ENCODE results near the gene KRTAP10-12. TPM values are rescaled to one million over a fixed set of nuclear protein-coding genes. Genes with fewer than 3 reads are reported as not detected.

The KRTAP10-12 gene
- total and polyA plus RNA-seq, 10 of the 15 experiments (the other 5 are each of a cell fraction or from before 2014, with no cell fraction given), result not detected

- Histone ChIP-seq H3K27ac (ENCODE audit: control insufficient read depth, insufficient read depth) (no peak within 1 kb of the TSS), H3K4me2 (ENCODE audit: control insufficient read depth, insufficient read depth) (no peak within 1 kb of the TSS), H3K9ac (ENCODE audit: control insufficient read depth, insufficient read depth, low read length) (no peak within 1 kb of the TSS), H3K9me3 (replicated peaks; ENCODE audit: control insufficient read depth, insufficient read depth, low read length) (no peaks in the 10 kb centered on the region), H3K4me1 (ENCODE audit: control insufficient read depth, insufficient read depth, low read length) (no peaks in the 10 kb centered on the region; the same call in 1 of the 2 replicates), H3K79me2 (ENCODE audit: control insufficient read depth, insufficient read depth, low read length) (no peaks in the 10 kb centered on the region), H2AFZ (ENCODE audit: control insufficient read depth, low read depth, low read length) (no peak within 1 kb of the TSS), H3K4me3 (no peak within 1 kb of the TSS), H4K20me1 (ENCODE audit: control insufficient read depth, insufficient read depth) (no peaks in the 10 kb centered on the region), H3K36me3 (ENCODE audit: control insufficient read depth in 2 of 2, insufficient read depth in 2 of 2, low read length in 1 of 2) (no peaks in the 10 kb centered on the region), H3K27me3 (replicated peaks in 1 of 2; ENCODE audit: control insufficient read depth in 2 of 2, insufficient read depth in 2 of 2, low read length in 1 of 2) (peaks cover 0 to 1% of the 10 kb centered on the region in 2 experiments; a peak in 2 of 4 replicates)
- ATAC-seq, result no peak
- RAD21 ChIA-PET (ENCODE audit: unreplicated experiment), result no interaction called here
- no peak for DNase-seq (ENCODE audit: low read depth, low spot score)
- in situ Hi-C loops (cut with MboI) (no loop called here), intact Hi-C loops (cut with micrococcal nuclease; ENCODE audit: unreplicated experiment) (no loop called here)
- FAIRE-seq, result no peak
- SMC1A ChIA-PET (ENCODE audit: uncharacterized antibody, unreplicated experiment), result interaction anchor here (1.3 kb wide), 1 partner anchor 61 kb away, joined by 3 read pairs; no protein-coding TSS in a partner anchor
- no peak for TF ChIP-seq ASH2L (IDR thresholded peaks at IDR 0.05; ENCODE audit: borderline replicate concordance, low read depth)
- no peak for TF ChIP-seq GATAD2B (conservative IDR thresholded peaks at IDR 0.05; ENCODE audit: low read depth)
- no peak for TF ChIP-seq CBX3 (IDR thresholded peaks at IDR 0.05; ENCODE audit: borderline replicate concordance, low read depth)
- no peak for TF ChIP-seq JUND (IDR thresholded peaks at IDR 0.05; ENCODE audit: low read depth, low read length)
- no peak for TF ChIP-seq RAD51 (IDR thresholded peaks at IDR 0.05)
- no peak for TF ChIP-seq NR2F1 (conservative IDR thresholded peaks at IDR 0.05)
- no peak for TF ChIP-seq BCLAF1 (IDR thresholded peaks at IDR 0.05)
- no peak for TF ChIP-seq USF2 (IDR thresholded peaks at IDR 0.05; ENCODE audit: borderline replicate concordance, low read depth, low read length)
- no peak for TF ChIP-seq WRNIP1 (IDR thresholded peaks at IDR 0.05; ENCODE audit: borderline replicate concordance, low read depth, low read length)
- no peak for TF ChIP-seq PML (IDR thresholded peaks at IDR 0.05; ENCODE audit: low read length)
- no peak for TF ChIP-seq RB1 (IDR thresholded peaks at IDR 0.05; ENCODE audit: borderline replicate concordance)
- TF ChIP-seq NFIC (IDR thresholded peaks at IDR 0.05; ENCODE audit: low read depth, low read length), result no peak
- no peak for TF ChIP-seq YBX1 (IDR thresholded peaks at IDR 0.05)
- TF ChIP-seq SPI1 (IDR thresholded peaks at IDR 0.05; ENCODE audit: borderline replicate concordance, insufficient read depth, low read depth, low read length), result no peak
- TF ChIP-seq SUZ12 (IDR thresholded peaks at IDR 0.05; ENCODE audit: unreplicated experiment), result no peak
- TF ChIP-seq HDAC2 (IDR thresholded peaks at IDR 0.05), result no peak
- TF ChIP-seq ELK1 (IDR thresholded peaks at IDR 0.05; ENCODE audit: low read depth, low read length), result no peak
- no peak for TF ChIP-seq HDAC6 (IDR thresholded peaks at IDR 0.05; ENCODE audit: unreplicated experiment)
- TF ChIP-seq GABPA (IDR thresholded peaks at IDR 0.05; ENCODE audit: low read depth), result no peak
- no peak for TF ChIP-seq IKZF2 (IDR thresholded peaks at IDR 0.05)
- BruUV-seq (replicated peaks), result no TSS peak
- POLR2A ChIA-PET, result no interaction called here
- 43% methylated on average over 22 of the region's 23 CpGs for WGBS (ENCODE audit: insufficient coverage, insufficient replicate concordance, low lambda C conversion rate, missing lambda C conversion rate)
- CTCF ChIA-PET, result no interaction called here
Measured at GRCh38 chr21:44681861-44682579, 15.0 kb upstream of the KRTAP10-12 start, which contains the start of gene KRTAP12-1. KRTAP12-1 (minus strand) TSS chr21:44682163; CDS start chr21:44682123, 40 bp downstream.
